Ecto neural progenitor cell (in vitro differentiated cells): ENCODE measurements around the gene TEAD3.

Experiments used
- DNase-seq: peaks from one replicate; pipeline ENCODE4 v3.0.0-alpha.2; 2018; ENCODE audit warnings: low spot score

TEAD3 gene

DNA sequence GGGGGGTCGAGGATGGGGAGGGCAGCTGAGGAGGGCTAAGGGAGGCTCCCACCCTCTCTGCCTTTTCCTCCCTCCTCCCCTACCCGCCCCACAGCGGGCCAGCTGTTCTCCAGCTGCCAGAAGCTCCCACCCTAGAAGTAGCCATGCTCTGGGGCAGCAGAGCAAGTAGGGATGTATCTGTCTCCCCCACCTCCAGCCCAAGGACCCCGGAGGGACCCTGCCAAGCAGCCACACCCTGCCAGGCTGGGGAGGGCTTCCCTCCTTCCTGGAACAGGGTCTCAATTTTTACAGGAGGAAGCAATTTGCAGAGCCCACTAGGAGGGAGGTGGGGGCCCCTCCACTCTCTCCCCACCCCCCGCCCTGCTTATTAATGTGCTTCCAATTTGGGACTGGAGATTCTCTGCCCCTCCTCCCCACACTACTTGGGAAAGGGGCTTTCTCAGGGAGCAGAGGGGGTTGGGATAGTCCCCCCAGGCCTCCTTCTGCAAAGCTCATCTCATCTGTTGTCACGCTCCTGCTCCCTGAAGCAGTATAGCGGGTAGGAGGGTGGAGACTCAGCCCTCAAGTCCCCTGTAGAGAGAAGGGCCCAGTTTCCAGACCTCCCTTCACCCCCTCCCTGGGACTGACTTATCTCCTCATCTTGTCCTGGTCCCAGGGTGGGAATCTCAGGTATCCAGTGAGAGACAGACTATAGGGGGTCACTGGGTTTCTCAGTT is 4.5 kb downstream of the TEAD3 start:
- no peak for DNase-seq

DNA sequence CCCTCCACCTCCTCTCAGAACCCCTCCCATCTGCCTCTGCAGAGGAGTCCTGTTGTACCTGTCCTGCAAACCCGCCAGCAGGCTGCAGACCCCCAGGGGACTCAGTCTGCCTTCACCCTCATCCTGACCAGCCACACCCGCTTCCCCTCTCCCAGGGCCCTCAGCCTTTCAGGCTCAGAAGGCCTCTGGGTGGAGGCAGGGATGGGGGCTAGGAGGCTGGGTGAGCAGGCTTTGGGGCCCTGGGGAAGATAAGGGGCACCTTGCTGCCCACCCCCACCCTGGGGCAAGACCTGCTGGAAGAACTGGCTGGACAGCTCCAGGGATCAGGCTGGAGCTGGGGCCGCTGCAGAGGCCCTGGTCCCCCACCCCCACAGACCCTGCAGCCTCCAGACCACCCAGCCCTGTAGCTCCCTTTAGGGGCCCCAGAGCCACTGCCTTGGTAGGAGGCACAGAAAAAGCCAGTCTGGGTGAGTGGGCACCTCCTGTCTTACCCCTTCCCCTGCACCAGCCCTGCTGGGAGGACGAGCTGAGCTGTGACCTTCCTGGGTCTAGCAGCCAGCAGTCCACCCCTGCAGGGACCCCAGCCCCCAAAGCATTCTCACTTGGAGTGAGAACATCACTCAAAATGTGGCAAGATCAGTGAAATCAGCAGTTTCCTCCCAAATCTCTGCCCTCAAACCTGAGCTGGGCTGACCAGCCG is 5.2 kb downstream of the TEAD3 start:
- DNase-seq = no peak

DNA sequence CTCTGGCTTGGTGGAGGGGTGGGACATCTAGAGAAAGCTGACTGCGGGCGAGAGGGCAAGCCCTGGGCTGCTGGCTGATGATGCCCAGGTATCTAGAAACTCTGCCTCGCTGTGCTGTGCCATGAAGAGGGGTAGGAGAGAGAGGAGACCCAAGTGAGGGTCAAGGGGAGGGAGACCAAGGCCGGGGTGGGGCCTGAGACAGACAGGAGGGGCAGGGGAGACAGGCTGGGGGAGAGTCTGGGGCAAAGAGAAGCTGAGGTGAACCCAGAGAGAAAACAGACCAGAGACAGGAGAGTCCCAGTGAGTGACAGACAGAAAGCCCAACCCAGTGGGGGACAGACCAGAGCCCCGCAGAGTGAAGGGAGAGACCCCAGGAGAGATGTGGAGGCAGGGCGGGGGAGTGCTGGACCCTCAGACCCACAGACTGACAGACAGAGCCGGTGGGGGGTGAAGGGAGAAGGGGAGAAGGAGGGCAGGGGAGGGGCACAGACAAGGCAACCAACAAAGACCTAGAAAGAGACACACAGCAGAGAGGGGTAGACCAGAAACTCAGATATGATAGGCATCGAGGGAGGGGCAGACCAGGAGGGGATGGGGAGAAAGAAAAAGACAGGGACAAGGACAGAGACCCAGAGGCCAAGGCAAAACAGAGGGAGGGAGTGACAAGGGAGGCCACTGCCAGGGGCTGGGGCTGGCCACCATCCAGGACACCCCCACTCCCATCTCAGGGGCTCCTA is 5.9 kb downstream of the TEAD3 start:
- no peak for DNase-seq

DNA sequence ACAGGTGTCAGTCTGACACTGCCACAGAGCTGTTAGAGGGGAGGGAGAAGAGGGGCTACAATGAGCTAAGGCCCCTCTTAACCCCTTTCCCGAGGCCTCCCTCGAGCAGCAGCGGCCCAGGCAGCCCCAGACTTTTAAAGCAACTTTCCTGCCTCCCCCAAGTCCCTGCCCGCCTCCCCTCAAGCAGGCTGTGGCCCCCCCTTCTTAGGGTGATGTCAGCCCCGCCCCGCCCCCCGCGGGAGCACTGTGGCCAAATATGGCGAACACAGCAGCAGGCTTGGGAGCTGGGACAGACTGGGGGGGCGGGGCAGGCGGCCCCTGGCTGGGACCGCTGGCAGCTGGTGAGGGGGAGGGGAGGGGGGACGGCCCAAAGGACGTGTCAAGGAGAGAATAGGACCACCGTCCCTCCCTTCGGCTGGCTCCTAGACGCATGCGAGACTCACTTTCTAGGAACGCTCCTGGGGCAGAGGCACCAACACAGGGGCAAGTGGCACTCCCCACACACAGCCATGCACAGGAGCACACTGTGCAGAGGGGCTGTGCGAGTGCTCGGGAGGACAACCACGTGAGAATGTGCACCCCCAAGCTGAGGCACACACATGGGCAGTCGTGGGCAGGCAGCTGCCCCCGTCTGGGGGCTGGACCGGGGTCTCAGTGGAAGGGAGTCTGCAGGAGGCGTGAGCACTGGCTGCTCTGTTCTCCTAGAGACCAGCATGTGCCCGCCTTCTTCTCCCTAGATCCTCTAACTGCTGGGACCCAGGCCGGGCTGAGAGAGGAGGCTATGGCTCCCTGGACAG is 6.7 kb downstream of the TEAD3 start:
- DNase-seq = peak; percentile 88

DNA sequence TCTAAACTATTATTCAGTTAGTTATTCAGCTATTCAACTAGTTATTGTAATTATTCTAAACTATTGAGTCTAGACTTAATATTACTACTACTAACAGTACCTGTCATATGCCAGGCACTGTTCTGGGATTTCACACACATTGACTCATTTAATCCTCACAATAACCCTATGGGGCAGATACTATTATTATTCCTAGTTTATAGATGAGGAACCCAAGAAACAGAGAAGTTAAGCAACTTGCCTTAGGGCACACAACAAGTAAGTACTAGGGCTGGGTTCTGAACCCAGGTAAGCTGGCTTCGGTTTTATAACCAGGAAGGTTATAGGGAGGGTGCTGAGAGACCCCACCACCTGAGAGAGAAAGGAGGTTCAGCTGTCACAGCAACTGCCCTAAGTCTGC is 7.8 kb downstream of the TEAD3 start:
- no peak for DNase-seq

DNA sequence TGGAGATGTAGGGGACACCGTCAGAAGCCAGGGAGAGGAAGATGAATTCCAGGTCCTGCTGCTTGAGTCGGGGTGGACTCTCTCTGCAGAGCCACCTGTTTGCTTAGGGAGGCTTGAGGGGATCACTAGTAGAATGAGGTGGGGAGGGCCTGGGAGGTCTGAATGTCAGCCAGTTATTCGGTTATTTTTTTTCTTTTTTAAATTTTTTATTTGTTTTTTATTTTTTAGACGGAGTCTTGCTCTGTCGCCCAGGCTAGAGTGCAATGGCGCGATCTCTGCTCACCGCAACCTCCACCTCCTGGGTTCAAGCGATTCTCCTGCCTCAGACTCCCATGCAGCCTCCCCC is 8.4 kb downstream of the TEAD3 start:
- no peak for DNase-seq

DNA sequence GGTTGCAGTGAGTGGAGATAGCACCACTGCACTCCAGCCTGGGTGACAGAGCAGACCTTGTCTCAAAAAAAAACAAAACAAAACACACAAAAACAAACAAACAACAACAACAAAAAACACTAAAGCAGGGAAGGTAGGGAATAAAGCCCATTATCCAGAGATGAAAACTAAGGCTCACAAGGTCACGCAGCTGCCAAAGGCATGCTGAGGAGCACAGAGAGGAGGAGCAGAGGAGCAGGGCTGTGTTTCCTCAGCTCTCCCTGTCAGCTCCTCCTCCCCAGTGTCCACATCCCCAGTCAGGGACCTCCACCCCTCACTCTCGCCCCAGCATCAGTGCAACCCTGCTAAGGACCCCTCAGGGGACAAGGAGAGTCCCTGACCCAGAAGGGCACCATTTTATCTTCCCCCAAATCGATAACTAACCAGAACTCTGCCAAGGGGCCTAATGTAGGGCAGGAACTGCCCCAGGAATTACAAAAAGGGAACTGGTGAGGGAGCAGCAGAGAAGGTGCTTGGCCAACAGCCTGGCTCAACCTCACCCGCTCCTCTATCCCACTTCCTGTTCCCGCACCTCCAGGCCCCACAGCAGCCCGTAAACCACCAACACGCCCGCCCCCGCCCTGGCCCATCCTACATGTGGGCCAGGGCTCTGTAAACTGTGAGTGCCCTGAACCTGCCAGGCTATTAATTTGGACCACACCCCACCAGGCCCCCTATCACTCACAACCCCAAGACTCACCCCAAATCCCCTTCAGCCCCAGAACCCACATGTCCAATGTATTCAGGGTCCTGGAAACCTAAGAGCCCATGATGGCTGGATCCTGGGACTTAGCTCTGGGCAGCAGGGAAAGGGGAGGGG is 9.0 kb downstream of the TEAD3 start:
- DNase-seq = no peak

DNA sequence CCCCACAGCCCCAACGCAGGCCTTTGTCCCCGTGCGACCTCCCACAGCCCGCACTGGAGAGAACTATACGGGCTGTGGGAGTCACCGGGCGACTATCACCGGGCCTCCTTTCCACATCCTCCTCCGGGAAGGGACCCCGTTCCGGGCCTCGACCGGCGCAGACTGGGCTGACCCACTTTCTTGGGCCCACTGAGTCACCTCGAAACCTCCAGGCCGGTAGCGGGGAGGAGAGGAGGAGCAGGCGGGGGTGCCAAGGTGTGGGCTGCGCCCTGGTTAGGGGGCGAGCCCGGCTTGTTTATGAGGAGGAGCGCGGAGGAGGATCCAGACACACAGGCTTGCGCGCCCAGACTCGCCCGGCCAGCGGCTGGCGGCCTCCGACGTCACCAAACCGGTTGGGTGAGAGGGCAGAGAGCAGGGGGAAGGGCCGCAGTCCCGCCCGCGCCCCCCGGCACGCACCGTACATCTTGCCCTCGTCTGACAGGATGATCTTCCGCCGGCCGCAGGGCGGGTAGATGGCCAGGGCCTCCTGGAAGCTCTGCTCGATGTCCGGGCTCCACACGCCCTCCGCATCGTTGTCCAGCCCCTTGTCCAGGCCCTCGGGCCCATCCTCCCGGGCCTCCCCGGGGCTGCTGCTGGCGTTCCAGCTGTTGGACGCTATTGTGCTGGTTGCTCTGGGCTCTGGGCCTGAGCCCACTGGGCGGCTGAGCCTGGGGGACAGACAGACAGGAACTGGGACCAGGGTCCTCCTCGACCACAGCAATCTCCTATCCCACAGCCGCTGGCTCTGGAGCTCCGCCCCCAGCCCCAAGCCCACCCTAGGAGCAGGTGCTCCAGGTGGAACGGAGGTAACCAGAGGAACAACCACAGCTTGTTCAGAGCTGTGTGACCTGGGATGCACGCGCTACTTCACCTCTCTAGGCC is 10.6 kb downstream of the TEAD3 start:
- peak; percentile 85 for DNase-seq

DNA sequence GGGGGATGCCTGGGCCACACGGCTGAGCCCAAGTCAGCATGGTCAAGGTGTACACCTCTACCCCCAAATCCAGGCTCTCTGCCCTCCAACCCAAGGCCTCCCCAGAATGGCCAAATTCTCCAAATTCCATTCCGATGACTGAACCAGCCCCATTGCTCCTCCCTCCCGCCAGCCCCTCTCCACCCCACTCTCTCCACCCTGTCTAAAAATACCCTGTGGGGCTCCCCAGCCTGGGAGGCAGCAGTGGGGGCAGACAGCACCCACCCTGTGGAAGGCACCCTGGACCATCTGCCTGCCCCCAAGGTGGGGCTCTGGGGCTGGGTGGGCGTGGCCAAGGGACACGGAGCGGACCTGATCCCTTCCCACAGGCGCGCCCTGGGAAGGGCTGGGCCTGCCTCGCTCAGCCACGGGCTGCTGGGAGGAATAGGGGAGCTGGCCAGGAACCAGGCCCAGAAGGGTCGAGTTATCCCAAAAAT is 11.4 kb downstream of the TEAD3 start:
- peak; percentile 76 for DNase-seq

DNA sequence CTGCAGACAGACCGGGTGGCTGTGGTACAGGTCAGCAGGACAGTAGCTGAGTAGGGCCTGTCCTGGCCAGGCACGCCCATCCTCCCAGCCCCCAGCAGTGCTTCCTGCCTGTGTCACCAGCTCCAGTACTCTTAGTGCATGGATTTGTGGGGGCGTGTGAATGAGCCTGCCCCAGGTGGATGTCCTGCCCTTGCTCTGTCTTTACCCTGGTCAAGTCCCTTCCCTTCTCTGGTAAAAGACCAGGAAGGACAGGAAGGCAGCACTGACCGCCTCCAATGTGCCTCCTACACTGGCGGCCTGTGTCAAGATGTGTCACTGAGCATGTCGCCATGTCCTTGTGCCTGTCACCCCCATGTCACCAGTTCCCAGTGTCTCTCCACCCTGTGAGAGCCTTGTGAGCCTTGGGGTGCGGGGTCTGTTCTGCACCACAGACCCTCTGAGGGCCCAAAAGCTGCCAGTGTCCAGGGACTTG is 11.9 kb downstream of the TEAD3 start:
- DNase-seq = no peak

DNA sequence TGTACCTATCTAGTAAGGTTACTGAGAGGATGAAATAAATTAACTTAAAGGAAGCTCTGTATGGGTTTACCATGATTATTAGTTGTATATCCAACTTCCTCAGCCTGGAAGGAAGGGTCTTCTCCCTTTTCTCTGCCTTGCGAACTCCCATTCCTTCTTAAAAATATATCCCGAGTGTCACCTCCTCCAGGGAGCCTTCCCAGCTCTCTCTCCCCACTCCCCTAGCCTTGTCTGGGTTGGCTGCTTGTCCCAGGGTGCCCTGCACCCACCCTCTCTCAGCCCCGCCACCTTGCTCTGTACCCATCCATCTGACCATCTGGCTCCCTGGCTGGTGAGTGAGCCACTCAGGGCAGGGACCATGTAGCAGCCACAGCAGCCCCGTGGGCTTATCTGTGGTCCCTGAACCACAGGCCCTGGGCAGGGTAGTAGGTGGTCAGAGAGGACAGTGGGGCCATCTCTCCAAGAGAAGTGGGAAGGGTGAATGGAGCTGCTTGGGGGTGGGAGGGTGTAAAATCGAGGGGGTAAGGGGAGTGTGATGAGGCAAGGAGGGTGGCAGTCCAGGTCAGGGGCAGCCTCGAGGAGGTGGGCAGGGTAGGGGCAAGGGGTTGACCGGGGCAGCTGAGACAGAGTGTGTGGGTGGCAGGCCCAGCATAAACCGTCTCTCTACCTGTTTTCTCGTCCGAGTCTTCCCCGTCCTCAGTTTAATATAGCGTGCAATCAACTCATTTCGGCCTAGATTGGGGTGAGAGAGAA is 12.8 kb downstream of the TEAD3 start:
- DNase-seq = no peak

DNA sequence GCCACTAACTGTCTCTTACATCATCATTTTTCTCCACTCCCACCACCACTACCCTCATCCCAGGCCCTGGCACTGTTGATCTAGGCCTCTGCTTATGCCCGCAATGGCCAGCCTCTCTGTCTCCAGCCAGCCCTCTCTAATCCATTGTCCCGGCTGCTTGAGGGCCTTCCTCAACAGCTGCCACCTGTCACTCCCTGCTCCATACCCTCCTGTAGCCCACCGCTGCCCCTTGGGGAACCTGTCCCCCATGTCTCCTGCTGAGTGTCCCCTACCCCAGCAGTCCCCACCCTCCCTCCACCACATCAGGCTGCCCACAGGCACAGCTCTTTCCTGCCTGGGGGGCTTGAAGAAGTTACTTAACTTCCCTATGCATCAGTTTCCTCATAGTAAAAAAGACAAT is 13.4 kb downstream of the TEAD3 start:
- DNase-seq = no peak

DNA sequence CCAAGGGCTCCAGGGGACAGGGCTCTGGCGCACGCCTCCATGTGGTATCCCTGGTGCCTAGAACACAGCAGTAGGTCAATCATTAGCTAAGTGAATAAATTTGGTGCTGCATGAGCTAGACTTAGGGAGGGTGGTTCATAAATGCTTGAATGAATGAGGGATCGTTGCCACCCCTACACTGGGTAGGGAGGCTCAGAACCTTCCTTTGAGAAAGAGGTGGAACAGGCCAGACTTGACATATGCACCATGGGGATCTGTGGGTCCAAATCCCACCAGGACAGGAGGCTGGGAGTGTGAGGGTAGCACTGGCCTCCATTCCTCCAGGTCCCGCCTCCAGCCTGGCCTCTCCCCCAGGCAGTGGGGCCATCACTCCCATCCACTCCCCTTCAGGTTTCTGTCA is 13.8 kb downstream of the TEAD3 start:
- no peak for DNase-seq

DNA sequence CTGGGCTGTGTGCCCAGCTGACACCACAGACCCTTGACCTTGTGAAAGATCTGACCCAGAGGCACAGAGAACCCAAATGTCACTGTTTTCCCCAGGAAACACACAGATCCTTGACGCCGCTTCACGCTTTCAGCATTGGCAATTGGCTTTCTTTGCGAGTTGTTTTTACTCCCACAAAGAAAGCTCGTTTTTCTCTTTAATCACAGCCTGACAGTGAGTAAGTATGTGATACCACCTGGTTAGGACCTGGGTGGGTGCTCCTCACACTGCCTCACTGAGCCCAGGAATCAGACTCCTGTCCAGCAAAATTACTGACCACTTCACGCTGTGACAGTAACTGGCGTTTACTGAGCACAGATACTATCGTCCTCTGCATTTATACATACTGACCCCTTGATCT is 15.7 kb downstream of the TEAD3 start:
- DNase-seq = no peak

DNA sequence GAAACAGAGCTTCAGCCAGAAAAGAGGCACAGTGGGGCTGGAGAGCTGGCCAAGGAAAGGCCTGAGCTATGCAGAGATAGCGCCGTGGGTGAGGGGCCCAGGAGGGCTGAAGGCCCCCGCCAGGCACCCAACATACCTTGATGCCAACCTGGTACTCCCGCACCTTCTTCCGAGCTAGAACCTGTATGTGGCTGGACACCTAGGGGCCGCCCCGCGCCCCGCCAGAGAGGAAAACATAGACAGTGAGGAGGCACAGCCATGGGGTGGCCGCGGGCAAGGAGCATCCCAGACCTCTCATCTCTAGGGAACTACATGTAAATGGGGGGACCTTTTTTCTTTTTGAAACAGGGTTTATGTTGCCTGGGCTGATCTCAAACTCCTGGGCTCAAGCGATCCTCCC is 16.7 kb downstream of the TEAD3 start:
- no peak for DNase-seq

DNA sequence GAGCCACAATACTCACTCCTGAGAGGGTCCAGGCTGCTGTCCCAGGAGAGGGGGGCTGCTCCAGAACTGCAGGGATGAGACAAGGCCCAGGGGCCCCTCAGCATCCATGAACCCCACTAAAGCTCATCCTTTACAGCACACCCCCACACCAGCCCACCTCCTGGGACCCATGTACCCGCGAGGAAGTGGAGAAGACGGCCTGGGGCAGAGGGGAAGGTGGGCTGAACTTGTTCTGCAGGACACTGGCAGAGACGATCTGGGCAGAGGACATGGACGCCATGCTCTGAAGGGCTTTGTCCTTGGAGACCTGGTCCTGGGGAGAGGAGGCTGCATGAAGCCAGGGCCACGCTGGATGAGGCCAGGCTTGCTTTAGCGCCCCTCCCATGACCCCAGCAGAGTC is 18.6 kb downstream of the TEAD3 start:
- no peak for DNase-seq

DNA sequence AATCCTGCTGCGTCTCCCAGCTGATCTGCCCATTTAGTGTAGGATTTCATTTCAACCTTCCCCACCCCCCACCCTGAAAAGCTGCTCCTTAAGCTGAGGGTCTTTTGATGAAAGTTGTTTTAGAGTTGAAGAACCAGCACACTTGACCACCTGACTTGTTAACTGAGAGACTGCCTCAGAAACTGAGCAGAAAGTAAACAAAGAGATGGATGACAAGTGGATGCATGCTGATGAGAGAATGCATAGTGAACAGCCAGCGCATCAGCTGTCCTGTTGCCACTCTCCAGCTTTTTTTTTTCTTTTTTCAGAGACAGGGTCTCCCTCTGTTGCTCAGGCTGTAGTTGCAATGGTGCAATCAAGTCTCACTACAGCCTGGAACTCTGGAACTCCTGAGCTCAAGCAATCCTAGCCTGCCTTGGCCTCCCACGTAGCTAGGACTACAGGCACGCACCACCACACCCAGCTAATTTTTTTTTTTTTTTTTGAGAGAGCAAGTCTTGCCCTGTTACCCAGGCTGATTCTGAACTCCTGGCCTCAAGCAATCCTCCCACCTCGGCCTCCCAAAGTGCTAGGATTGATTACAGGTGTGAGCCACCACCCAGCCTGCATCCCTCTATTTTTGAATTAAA is 19.2 kb downstream of the TEAD3 start:
- no peak for DNase-seq

DNA sequence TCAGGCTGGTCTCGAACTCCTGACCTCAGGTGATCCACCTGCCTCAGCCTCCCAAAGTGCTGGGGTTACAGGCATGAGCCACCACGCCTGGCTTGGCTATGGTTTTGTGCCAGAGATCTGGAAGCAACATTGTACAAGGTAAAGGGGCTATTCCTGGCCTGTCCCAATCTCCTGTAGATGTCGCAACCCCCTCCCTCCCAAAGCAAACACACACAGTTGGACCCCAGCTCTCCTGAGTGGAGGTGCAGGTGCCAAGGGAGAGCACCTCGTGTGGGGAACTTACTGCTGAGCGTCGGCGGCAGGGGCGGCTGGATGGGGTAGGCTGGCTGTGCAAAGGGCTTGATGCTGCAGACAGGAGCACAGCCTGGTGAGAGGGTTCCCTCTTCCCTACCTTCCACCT is 19.9 kb downstream of the TEAD3 start:
- no peak for DNase-seq

DNA sequence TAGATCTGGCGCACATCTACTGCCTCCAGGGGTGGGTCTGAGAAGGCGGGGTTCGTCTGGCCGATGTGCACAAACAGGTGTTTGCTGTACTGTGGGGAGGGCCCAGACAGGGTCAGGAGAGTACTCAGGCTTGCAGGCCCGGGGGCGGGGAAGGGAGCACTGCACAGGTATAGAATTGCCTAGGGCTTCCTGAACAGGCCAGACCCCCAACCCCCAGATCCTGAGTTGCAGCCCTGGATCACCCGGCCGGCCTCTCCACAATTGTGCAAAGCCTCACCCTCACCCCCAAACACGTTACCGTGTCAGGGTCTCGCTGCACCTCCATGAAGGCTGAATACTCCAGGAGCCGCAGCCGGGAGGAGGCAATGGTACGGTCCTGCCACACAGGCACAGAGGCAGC is 20.9 kb downstream of the TEAD3 start:
- DNase-seq = no peak
